ENCODE measurements around the gene INTS1. TPM values are rescaled to one million over a fixed set of nuclear protein-coding genes. Genes with fewer than 3 reads are reported as not detected.
A peak's percentile ranks its signal among the peaks of the same experiment; 100 is the strongest.

The INTS1 gene, protein sequence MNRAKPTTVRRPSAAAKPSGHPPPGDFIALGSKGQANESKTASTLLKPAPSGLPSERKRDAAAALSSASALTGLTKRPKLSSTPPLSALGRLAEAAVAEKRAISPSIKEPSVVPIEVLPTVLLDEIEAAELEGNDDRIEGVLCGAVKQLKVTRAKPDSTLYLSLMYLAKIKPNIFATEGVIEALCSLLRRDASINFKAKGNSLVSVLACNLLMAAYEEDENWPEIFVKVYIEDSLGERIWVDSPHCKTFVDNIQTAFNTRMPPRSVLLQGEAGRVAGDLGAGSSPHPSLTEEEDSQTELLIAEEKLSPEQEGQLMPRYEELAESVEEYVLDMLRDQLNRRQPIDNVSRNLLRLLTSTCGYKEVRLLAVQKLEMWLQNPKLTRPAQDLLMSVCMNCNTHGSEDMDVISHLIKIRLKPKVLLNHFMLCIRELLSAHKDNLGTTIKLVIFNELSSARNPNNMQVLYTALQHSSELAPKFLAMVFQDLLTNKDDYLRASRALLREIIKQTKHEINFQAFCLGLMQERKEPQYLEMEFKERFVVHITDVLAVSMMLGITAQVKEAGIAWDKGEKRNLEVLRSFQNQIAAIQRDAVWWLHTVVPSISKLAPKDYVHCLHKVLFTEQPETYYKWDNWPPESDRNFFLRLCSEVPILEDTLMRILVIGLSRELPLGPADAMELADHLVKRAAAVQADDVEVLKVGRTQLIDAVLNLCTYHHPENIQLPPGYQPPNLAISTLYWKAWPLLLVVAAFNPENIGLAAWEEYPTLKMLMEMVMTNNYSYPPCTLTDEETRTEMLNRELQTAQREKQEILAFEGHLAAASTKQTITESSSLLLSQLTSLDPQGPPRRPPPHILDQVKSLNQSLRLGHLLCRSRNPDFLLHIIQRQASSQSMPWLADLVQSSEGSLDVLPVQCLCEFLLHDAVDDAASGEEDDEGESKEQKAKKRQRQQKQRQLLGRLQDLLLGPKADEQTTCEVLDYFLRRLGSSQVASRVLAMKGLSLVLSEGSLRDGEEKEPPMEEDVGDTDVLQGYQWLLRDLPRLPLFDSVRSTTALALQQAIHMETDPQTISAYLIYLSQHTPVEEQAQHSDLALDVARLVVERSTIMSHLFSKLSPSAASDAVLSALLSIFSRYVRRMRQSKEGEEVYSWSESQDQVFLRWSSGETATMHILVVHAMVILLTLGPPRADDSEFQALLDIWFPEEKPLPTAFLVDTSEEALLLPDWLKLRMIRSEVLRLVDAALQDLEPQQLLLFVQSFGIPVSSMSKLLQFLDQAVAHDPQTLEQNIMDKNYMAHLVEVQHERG (N-terminal part only)
- 10 to 100 TPM; 19.5 to 80.2 (median 39.3) TPM for total RNA-seq

DNA sequence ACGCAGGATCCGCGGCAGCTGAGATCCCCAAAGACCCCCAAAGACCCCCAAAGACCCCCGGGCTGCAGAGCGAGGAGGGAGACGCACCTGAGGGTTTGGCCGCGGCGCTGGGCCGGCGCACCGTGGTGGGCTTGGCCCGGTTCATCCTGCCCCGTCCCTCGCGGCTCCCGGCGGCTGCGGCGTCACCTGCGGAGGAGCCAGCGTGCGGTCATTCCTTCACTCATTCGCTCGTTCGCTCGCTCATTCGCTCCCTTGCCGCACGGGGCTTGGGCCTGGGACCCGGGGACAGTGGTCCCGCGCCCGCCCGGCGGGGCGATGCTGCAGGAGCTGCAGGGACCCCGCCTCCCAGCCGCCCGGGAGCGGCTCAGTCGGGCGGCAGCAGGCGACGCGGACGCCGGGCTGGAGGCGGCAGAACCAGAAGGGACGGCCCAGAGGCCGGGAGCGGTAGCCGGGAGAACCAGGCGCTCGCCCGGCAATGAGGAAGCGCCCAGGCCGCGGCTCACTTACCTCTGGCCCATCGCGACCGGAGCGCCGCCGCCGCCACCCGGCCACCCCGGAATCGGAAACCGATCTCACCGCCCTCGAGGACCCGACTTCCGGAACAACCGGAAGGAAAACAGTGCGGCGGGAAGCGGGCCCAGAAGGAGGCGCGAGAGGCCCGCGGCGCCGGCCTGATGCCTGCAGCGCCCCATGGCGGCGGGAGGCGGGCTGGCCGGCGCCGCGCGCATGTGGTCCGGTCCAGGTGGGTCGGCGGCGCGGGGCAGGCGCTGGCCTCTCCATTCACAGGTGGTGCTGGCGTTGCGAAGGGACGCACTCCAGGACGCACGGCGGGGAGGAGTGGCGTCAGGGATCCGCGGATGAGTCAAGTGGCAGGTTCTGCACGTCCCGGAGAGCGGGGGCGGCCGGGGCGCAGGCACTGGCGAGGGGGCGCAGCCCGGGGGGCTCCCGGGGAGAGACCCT, at the start of gene INTS1:
Gene INTS1, minus strand, starts transcription at position 574 of the 960 bp plus-strand sequence. Its CDS starts 429 bp downstream, at position 145.
- Histone ChIP-seq H3K4me3 (peak within 1 kb of the TSS; percentile 71 to 98 (median 89)), H3K27ac (peak within 1 kb of the TSS; percentile 30 to 74), H3K4me1 (replicated peaks in 1 of 2) (peaks cover 5 to 16% of the 10 kb centered on the region in 2 donors)
- peak; percentile 84 to 97 (median 91) for ATAC-seq (replicated peaks in 6 of 8)
- in situ Hi-C loops (cut with MboI; ENCODE audit: low pct_unique_long_range_greater_than_20kb in 2 of 9, low sequenced_read_pairs in 9 of 9, unreplicated experiment in 9 of 9) = no loop called here
- WGBS, 10 experiments = 0 to 1% (median 0%) methylated on average over 1 to 31 of the region's 118 CpGs; no CpG with 5 or more reads in 6 of the 10 experiments

DNA sequence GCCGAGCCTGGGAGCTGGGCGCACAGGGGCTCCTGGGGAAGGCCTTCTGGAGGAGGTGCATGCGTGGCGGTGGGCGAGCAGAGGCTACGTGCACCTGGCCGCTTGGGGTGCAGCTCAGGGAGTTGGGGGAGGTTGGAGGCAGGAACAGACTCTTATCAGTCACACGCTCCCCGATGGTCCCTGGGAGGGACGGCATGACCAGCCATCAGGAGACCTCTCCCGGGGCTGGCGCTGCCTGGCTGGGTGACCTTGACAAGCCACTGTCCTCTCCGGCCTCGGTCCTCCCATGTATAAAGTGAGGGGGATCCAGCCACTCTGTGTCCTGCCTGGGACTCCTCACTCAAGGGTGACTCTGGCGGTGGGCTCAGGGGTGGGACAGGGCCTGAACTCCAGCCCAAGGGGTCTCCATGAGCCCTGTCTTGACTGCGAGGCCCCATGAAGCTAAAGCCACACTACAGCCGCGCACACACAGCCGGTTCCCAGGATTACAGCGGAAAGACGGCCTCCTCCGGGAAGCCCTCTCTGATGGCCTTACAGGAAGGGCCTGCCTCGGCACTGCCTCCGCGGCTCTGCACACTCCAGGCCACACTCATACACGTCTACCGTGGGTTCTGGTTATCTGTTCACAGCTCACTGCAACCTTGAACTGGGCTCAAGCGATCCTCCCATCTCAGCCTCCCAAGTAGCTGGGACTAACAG, 49.5 kb upstream of the INTS1 start:
- ATAC-seq (replicated peaks in 6 of 8) = no peak
- Histone ChIP-seq H3K4me3 (no peak overlapping the region), H3K4me1 (replicated peaks in 1 of 2) (peaks cover 17 to 22% of the 10 kb centered on the region in 2 donors), H3K27ac (no peak overlapping the region)
- 80 to 100% (median 89%) methylated on average over 1 to 17 of the region's 28 CpGs; no CpG with 5 or more reads in 5 of the 10 experiments for WGBS, 10 experiments
- in situ Hi-C loops (cut with MboI; ENCODE audit: low pct_unique_long_range_greater_than_20kb in 2 of 9, low sequenced_read_pairs in 9 of 9, unreplicated experiment in 9 of 9) = loop anchor here in 1 of 9 experiments (25.0 kb wide), 1 partner anchor 659 kb away; no protein-coding TSS in a partner anchor

DNA sequence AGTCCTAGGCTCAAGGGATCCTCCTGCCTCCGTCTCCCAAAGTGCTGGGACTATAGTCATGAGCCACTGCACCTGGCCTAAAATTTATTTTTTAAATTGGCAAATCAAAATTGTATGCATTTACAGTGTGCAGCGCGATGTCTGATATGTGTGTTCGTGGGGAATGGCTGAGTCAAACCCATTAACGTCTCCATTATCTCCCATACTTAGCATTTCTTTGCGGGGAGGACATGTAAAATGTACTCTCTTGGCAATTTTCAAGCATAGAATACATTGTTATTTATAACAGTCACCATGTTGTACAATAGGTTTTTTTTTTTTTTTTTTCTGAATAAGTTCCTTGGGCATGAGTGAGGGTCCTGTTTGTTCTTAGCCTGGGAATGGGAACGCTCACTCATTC, 48.0 kb upstream of the INTS1 start:
- in situ Hi-C loops (cut with MboI; ENCODE audit: low pct_unique_long_range_greater_than_20kb in 2 of 9, low sequenced_read_pairs in 9 of 9, unreplicated experiment in 9 of 9) = loop anchor here in 1 of 9 experiments (25.0 kb wide), 1 partner anchor 660 kb away; no protein-coding TSS in a partner anchor
- no peak overlapping the region for H3K27ac ChIP-seq

DNA sequence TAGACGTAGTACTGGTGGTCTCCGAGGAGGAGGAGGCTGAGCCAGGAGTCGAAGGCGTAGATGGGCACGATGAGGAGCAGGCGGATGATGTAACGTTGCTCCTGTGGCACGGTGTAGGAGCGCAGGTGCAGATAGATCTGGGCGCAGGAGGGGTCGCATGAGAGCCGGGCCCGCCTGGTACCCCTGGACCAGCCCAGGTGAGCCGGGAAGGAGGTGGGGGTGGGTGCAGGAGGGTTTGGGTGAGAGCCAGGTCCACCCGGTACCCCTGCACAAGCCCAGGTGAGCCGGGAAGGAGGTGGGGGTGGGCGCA, 46.6 kb upstream of the INTS1 start:
- H3K4me3 ChIP-seq = no peak overlapping the region
- in situ Hi-C loops (cut with MboI; ENCODE audit: low pct_unique_long_range_greater_than_20kb in 2 of 9, low sequenced_read_pairs in 9 of 9, unreplicated experiment in 9 of 9) = loop anchor here in 1 of 9 experiments (25.0 kb wide), 1 partner anchor 662 kb away; no protein-coding TSS in a partner anchor
- no peak overlapping the region for H3K27ac ChIP-seq
- H3K4me1 ChIP-seq (replicated peaks in 1 of 2) = peaks cover 10 to 12% of the 10 kb centered on the region in 2 donors
- no peak for ATAC-seq (replicated peaks in 6 of 8)
- 93 to 95% methylated on average over 4 to 6 of the region's 17 CpGs; no CpG with 5 or more reads in 8 of the 10 experiments for WGBS, 10 experiments

More for the DNA sequence above, 48.0 kb upstream of the INTS1 start:
- H3K4me1 ChIP-seq (replicated peaks in 1 of 2) = peaks cover 14 to 19% of the 10 kb centered on the region in 2 donors
- no peak overlapping the region for H3K4me3 ChIP-seq
- 43 to 100% (median 73%) methylated on average over 1 to 6 of the region's 7 CpGs; no CpG with 5 or more reads in 1 of the 10 experiments for WGBS, 10 experiments
- no peak for ATAC-seq (replicated peaks in 6 of 8)

DNA sequence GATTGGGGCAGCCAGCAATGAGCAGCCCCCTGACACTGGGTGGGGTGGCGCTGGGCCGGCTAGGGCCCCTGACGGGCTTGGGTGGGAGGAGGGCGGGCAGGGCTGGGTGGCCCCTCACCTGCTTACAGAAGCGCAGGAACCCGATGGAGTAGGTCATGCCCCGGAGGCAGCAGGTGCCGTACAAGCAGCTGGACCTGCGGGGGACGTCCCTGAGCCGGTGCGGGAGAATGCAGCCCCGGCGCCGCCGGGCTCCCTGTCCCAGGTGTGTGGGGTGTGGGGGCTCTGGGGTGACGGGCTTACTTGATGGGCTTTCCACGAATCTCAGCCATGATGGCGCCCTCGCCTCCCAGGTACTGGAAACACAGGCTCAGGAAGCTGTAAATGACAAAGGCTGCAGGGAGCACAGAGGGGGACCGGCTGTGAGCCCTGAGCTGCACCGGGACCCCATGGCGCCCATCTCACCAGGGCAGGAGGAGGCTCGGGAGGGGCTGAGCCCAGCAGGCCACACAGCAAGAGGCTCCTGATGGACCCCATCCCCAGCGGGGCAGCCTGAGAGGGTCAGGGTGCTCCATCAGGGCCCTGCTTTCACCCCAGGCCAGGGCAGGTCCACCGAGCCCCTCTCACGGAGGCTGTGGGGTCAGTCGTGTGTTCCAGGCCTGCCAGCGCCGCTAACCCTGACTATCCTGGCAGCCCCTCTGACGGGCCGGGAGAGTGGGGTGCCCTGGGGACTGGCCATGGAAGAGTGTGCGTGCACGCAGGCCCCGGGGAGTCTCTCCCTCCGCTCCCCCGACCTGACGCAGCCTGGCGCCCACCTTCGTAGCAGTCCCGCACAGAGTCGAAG, 46.0 kb upstream of the INTS1 start:
- in situ Hi-C loops (cut with MboI; ENCODE audit: low pct_unique_long_range_greater_than_20kb in 2 of 9, low sequenced_read_pairs in 9 of 9, unreplicated experiment in 9 of 9) = loop anchor here in 1 of 9 experiments (25.0 kb wide), 1 partner anchor 662 kb away; no protein-coding TSS in a partner anchor
- 50 to 94% methylated on average over 2 to 3 of the region's 42 CpGs; no CpG with 5 or more reads in 8 of the 10 experiments for WGBS, 10 experiments
- Histone ChIP-seq H3K4me1 (replicated peaks in 1 of 2) (peaks cover 4 to 6% of the 10 kb centered on the region in 2 donors), H3K27ac (no peak overlapping the region), H3K4me3 (no peak overlapping the region)
- no peak for ATAC-seq (replicated peaks in 6 of 8)

DNA sequence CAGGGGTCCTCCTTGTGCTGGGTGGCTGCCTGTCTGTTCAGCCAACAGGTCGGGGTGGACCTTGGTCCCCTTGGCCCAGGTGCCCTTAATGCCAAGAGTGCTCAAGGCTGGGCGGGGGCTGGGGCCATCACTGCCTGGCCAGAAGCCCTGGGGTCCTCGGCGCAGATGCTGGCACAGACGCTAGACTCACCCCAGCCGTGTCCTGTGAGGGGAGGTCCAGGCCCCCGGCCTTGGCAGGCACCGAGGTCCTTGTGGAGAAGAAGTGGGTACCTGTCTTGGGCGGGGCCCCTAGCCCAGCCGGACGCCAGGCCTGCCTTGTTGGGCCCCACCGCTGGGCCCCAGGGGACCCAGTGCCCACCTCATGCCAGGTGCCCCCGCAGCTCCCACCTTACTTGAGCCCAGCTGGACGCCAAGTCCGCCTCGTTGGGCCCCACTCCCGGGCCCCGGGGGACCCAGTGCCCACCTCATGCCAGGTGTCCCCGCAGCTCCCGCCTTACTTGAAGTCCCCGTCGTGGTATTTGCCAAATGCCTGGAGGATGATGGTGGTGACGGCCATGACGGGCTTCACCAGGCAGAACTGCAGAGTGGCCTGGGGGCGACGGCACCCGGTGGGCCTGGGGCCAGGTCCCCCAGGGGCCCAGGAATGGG, 45.3 kb upstream of the INTS1 start:
- Histone ChIP-seq H3K4me1 (replicated peaks in 1 of 2) (peaks cover 0 to 5% of the 10 kb centered on the region in 2 donors), H3K27ac (no peak overlapping the region), H3K4me3 (no peak overlapping the region)
- in situ Hi-C loops (cut with MboI; ENCODE audit: low pct_unique_long_range_greater_than_20kb in 2 of 9, low sequenced_read_pairs in 9 of 9, unreplicated experiment in 9 of 9) = loop anchor here in 1 of 9 experiments (25.0 kb wide), 1 partner anchor 663 kb away; no protein-coding TSS in a partner anchor
- WGBS, 10 experiments = 80% methylated on average over 3 of the region's 27 CpGs; no CpG with 5 or more reads in 9 of the 10 experiments
- no peak for ATAC-seq (replicated peaks in 6 of 8)

DNA sequence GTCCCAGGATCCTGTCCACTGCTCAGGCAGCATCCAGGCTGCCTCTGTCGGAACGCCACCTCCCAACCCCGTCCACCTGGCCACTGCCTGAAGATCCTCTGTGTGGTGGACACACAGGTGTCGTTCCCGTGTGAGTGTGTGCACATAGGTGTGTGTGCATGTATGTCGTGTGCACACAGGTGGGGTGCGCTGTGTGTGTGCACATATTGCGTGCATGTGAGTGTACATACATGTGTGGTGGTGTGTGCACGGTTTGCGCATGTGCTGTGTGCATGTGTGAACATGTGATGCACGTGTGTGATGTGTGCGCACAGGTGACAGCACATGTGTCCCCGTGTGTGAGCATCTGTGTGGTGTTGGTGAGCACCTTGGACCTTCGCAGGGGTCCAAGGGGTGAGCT, 44.8 kb upstream of the INTS1 start:
- Histone ChIP-seq H3K4me3 (no peak overlapping the region), H3K4me1 (replicated peaks in 1 of 2) (peaks cover 0 to 10% of the 10 kb centered on the region in 2 donors), H3K27ac (no peak overlapping the region)
- 57 to 90% (median 77%) methylated on average over 2 to 11 of the region's 14 CpGs; no CpG with 5 or more reads in 7 of the 10 experiments for WGBS, 10 experiments
- in situ Hi-C loops (cut with MboI; ENCODE audit: low pct_unique_long_range_greater_than_20kb in 2 of 9, low sequenced_read_pairs in 9 of 9, unreplicated experiment in 9 of 9) = no loop called here
- ATAC-seq (replicated peaks in 6 of 8) = no peak

DNA sequence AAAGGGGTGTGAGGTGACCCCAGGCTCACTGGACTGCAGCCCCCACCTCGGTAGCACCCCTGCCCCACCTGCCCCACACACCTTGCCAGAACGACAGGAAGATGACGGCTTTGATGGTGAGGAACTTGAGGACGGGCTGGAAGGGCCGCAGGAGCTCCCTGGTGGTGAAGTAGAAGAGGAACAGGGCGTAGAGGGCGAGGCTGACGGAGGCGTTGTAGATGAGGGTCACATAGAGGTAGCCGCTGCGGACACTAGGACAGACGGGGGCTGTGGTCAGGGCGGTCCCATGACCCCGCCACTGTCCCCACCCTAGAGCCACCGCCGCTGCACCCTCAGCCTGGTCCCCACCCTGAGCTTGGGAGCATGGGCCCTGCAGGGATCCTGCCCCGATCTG, 44.2 kb upstream of the INTS1 start:
- WGBS, 10 experiments = 100% methylated on average over 1 of the region's 17 CpGs; no CpG with 5 or more reads in 9 of the 10 experiments
- H3K27ac ChIP-seq = no peak overlapping the region

DNA sequence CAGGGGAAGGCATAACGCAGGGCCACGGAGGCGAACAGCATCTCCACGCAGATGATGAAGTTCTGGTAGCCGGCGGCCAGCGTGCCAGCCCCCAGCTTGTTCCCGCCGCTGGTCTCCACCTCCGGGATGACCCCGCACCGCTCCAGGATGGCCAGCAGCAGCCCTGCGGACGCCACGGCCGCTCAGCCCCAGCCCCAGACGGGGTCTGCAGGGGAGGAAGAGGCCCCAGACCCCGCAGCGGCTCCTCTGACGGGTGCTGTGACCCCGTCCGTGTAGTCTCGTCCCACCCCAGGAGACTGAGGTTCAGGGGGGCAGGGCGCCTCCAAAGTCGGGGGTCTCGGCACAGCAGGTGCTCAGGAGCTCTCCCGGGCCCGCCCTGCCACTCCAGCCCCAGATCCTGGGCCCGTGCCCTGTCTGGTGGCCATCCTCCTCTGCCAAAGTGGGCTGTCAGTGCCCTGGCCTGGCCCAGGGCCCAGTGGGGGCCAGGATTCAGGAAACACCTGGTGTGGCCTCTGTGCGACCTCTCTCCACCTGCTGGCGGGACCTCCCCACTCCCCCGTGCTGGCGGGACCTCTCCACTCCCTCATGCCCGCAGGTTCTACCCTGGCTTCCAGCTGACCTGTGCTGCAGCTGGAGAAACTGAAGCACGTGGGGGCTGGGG, 43.7 kb upstream of the INTS1 start:
- no peak for ATAC-seq (replicated peaks in 6 of 8)
- 86 to 100% methylated on average over 4 of the region's 35 CpGs; no CpG with 5 or more reads in 8 of the 10 experiments for WGBS, 10 experiments
- in situ Hi-C loops (cut with MboI; ENCODE audit: low pct_unique_long_range_greater_than_20kb in 2 of 9, low sequenced_read_pairs in 9 of 9, unreplicated experiment in 9 of 9) = no loop called here

More for the DNA sequence above, 44.2 kb upstream of the INTS1 start:
- Histone ChIP-seq H3K4me1 (replicated peaks in 1 of 2) (peaks cover 3 to 15% of the 10 kb centered on the region in 2 donors), H3K4me3 (no peak overlapping the region)
- ATAC-seq (replicated peaks in 6 of 8) = peak in 2 of 8 experiments; percentile 31 to 33
- in situ Hi-C loops (cut with MboI; ENCODE audit: low pct_unique_long_range_greater_than_20kb in 2 of 9, low sequenced_read_pairs in 9 of 9, unreplicated experiment in 9 of 9) = no loop called here

More for the DNA sequence above, 43.7 kb upstream of the INTS1 start:
- no peak overlapping the region for H3K27ac ChIP-seq
- no peak overlapping the region for H3K4me3 ChIP-seq
- H3K4me1 ChIP-seq (replicated peaks in 1 of 2) = peaks cover 9 to 21% of the 10 kb centered on the region in 2 donors

Data from motor neuron (in vitro differentiated cells).